ENCODE data around the gene BAZ1A. TPM values are rescaled to one million over a fixed set of nuclear protein-coding genes. Genes with fewer than 3 reads are reported as not detected.
"Not testable (repeated sequence)": the region's sequence is repeated elsewhere in the genome, so short reads cannot be mapped to it uniquely, and the experiment has no call there.

Gene BAZ1A
- polyA plus RNA-seq, 1 donor from 2014 or later: 20.6 TPM

- Mint-ChIP-seq H3K9me3 (peaks cover 0 to 2% (median 0%) of the 10 kb centered on the region in 3 donors), H3K36me3 (peaks cover 5% of the 10 kb centered on the region), H3K27ac (peak overlapping the region in 2 of 3 donors; percentile 17 to 76), H3K4me3 (no peak overlapping the region), H3K4me1 (peaks cover 11 to 26% (median 18%) of the 10 kb centered on the region in 3 donors), H3K27me3 (no peaks in the 10 kb centered on the region)
Observed at GRCh38 chr14:34826661-34827060, 48.5 kb downstream of the BAZ1A start.

GRCh38 chr14:34824826-34825225, 50.3 kb downstream of the BAZ1A start:
- no peaks in the 10 kb centered on the region for H3K27me3 Mint-ChIP-seq
- H3K9me3 Mint-ChIP-seq: peaks cover 0 to 2% (median 0%) of the 10 kb centered on the region in 3 donors
- H3K27ac Mint-ChIP-seq: no peak overlapping the region
- peaks cover 11% of the 10 kb centered on the region for H3K36me3 Mint-ChIP-seq
- H3K4me1 Mint-ChIP-seq: peaks cover 8 to 15% (median 14%) of the 10 kb centered on the region in 3 donors
- no peak overlapping the region for H3K4me3 Mint-ChIP-seq

DNA sequence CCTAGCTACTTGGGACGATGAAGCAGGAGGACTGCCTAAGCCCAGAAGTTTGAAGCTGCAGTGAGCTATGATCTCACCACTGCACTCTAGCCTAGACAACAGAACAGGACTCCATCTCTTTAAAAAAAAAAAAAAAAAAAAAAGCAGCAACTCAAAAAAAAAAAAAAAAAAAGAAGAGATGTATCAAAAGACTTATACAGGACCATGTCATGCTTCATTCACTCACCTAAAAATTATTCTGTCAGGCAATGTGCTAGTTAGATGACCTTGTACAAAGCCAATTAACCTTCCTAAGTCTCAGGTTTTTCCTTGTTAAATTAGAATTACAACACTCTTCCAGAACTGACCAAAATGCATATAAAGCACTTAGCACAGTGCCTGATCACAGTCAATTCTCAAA, 50.9 kb downstream of the BAZ1A start:
- Mint-ChIP-seq H3K4me1 (peaks cover 8 to 13% (median 9%) of the 10 kb centered on the region in 3 donors), H3K27ac (no peak overlapping the region), H3K4me3 (no peak overlapping the region), H3K27me3 (no peaks in the 10 kb centered on the region), H3K9me3 (peaks cover 0 to 2% (median 0%) of the 10 kb centered on the region in 3 donors), H3K36me3 (peaks cover 11% of the 10 kb centered on the region)

- peaks cover 3 to 7% (median 3%) of the 10 kb centered on the region in 3 donors for H3K4me1 Mint-ChIP-seq
- no peaks in the 10 kb centered on the region for H3K27me3 Mint-ChIP-seq
Observed at GRCh38 chr14:34817768-34818167, 57.4 kb downstream of the BAZ1A start.

DNA sequence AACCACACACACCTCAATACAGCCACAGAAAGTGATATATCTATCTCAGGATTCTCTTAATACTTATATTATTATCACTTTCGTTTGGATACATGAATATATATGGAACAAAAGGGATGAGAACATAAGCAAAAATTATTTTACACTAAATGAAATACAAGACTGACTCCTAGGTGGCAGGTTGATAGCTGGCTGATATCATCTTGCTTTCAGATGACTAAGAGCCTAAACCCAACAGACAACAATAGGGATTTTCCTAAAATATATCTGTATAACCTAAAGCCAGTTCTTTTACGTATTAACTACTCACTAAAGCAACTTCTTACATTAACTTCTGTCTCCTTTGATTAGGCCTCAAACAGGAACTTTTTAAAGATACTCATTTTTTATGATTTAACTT, 65.1 kb downstream of the BAZ1A start:
- Mint-ChIP-seq H3K9me3 (peaks cover 0 to 7% (median 4%) of the 10 kb centered on the region in 3 donors), H3K27me3 (no peaks in the 10 kb centered on the region), H3K27ac (no peak overlapping the region), H3K36me3 (peaks cover 17% of the 10 kb centered on the region), H3K4me1 (peaks cover 3 to 9% (median 8%) of the 10 kb centered on the region in 3 donors), H3K4me3 (no peak overlapping the region)

More at GRCh38 chr14:34817768-34818167, 57.4 kb downstream of the BAZ1A start:
- H3K27ac Mint-ChIP-seq: peak overlapping the region in 1 of 3 donors; percentile 63
- no peaks in the 10 kb centered on the region for H3K9me3 Mint-ChIP-seq
- peaks cover 8% of the 10 kb centered on the region for H3K36me3 Mint-ChIP-seq
- peak overlapping the region in 1 of 4 donors; percentile 9 for H3K4me3 Mint-ChIP-seq

DNA sequence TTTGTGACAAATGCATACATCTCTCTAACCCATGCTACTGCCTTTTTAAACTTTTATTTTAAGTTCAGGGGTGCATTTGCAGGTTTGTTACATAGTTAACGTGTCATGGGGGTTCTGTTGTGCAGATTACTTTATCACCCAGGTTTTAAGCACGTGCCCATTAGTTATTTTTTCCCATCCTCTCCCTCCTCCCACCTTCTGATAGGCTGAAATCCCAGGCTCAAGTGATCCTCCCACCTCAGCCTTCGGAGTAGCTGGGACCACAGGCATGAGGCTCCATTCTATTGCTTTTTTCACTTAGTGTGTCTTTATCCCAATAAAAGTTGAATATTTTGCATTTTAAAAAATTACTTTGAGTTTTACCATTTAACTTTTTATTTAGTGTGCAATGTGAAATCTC, 68.9 kb downstream of the BAZ1A start:
- no peak overlapping the region for H3K27ac Mint-ChIP-seq
- H3K36me3 Mint-ChIP-seq: peaks cover 26% of the 10 kb centered on the region
- H3K27me3 Mint-ChIP-seq: no peaks in the 10 kb centered on the region
- H3K9me3 Mint-ChIP-seq: peaks cover 0 to 9% (median 4%) of the 10 kb centered on the region in 3 donors
- peaks cover 0 to 1% (median 0%) of the 10 kb centered on the region in 3 donors for H3K4me1 Mint-ChIP-seq
- no peak overlapping the region for H3K4me3 Mint-ChIP-seq

GRCh38 chr14:34804933-34805332, 70.2 kb downstream of the BAZ1A start:
- Mint-ChIP-seq H3K27me3 (no peaks in the 10 kb centered on the region), H3K36me3 (peaks cover 32% of the 10 kb centered on the region), H3K27ac (no peak overlapping the region), H3K4me3 (no peak overlapping the region), H3K4me1 (peaks cover 0 to 5% (median 1%) of the 10 kb centered on the region in 3 donors), H3K9me3 (peaks cover 0 to 9% (median 4%) of the 10 kb centered on the region in 3 donors)

- peaks cover 24% of the 10 kb centered on the region for H3K36me3 Mint-ChIP-seq
- H3K27me3 Mint-ChIP-seq, H3K4me3 Mint-ChIP-seq, H3K4me1 Mint-ChIP-seq, H3K27ac Mint-ChIP-seq, H3K9me3 Mint-ChIP-seq: not testable (repeated sequence)
Observed at GRCh38 chr14:34798861-34799260, 76.3 kb downstream of the BAZ1A start.

DNA sequence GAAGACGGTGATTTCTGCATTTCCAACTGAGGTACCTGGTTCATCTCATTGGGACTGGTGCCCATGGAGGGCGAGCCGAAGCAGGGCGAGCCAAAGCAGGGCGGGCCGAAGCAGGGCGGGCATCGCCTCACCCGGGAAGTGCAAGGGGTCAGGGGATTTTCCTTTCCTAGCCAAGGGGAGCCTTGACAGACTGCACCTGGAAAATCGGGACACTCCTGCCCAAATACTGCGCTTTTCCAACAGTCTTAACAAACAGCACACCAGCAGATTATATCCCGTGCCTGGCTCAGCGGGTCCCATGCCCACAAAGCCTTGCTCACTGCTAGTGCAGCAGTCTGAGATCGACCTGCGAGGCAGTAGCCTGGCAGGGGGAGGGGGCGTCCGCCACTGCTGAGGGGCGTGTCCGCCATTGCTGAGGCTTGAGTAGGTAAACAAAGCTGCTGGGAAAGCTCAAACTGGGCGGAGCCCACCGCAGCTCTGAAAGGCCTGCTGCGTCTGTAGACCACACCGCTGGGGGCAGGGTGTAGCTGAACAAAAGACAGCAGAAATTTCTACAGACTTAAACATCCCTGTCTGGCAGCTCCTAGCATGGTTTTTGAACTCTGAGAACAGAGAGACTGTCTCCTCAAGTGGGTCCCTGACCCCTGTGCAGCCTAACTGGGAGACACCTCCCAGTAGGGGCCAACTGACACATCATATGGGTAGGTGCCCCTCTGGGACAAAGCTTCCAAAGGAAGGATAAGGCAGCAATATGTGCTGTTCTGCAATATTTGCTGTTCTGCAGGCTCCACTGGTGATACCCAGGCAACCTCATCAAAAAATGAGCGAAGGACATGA, 77.2 kb downstream of the BAZ1A start:
- Mint-ChIP-seq H3K27me3 (no peaks in the 10 kb centered on the region), H3K4me1 (peaks cover 0 to 5% (median 1%) of the 10 kb centered on the region in 3 donors), H3K4me3 (no peak overlapping the region), H3K36me3 (peaks cover 22% of the 10 kb centered on the region), H3K27ac (no peak overlapping the region), H3K9me3 (no peaks in the 10 kb centered on the region)

DNA sequence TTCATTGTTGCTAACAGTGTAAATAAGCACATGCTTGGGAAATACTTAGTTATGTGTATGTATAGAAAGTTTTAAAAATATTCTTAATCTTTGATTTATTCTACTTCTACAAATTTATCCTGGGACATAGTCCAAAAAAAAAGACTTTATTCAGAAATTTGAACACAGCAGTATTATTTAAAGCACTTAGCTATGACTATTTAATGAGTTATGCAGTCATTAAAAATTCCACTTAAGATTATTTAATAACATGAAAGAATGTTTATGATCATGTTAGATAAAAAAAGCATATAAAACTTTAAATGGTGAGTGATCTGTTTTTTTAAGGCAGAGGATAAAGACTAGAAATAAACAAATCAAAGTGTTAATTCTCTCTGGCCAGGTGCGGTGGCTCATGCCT, 78.3 kb downstream of the BAZ1A start:
- H3K27me3 Mint-ChIP-seq: no peaks in the 10 kb centered on the region
- H3K4me1 Mint-ChIP-seq: peaks cover 0 to 5% (median 0%) of the 10 kb centered on the region in 3 donors
- H3K27ac Mint-ChIP-seq: no peak overlapping the region
- H3K9me3 Mint-ChIP-seq: no peaks in the 10 kb centered on the region
- H3K4me3 Mint-ChIP-seq: no peak overlapping the region
- peaks cover 16% of the 10 kb centered on the region for H3K36me3 Mint-ChIP-seq

DNA sequence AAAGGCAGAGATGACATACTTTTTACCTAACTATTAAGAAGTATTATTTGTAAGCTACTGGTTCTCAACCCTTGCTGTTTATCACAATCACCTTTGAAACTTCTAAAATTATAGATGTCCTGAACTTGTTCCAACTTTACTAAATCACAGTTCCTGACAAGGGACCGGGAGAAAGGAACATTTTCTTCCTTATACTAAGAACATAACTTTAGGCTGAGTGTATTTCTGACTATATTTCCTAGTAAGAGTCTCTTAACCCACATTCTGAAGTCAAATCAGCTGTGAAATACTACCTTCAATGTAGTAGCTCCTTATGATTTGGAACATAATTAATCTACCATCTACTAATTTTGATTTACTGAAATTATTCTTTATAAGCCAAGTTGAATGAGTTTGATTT, 80.2 kb downstream of the BAZ1A start:
- no peaks in the 10 kb centered on the region for H3K9me3 Mint-ChIP-seq
- no peak overlapping the region for H3K4me3 Mint-ChIP-seq
- peaks cover 11% of the 10 kb centered on the region for H3K36me3 Mint-ChIP-seq
- H3K27me3 Mint-ChIP-seq: no peaks in the 10 kb centered on the region
- peaks cover 0 to 4% (median 0%) of the 10 kb centered on the region in 3 donors for H3K4me1 Mint-ChIP-seq
- H3K27ac Mint-ChIP-seq: peak overlapping the region in 1 of 3 donors; percentile 76

DNA sequence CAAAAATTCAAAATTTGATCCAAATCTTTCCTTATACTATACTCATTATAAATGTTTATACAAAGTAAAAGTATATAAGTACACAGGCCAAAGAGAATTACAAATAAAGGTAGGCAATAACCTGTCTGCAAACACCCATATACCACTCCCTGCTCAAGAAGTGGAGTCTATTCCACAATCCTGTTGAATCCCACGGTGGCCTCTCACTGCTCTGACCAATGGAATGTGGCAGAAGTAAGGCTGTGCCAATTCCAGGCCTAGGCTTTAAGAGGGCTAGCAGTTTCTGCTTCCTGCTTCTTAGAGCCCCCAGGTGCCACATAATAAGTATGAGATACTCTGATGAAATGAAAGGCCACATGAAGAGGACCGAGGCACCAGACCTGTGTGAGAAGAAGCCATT, 80.9 kb downstream of the BAZ1A start:
- Mint-ChIP-seq H3K27ac (peak overlapping the region in 1 of 3 donors; percentile 76), H3K9me3 (no peaks in the 10 kb centered on the region), H3K27me3 (no peaks in the 10 kb centered on the region), H3K4me3 (no peak overlapping the region), H3K36me3 (peaks cover 7% of the 10 kb centered on the region), H3K4me1 (peaks cover 0 to 4% (median 0%) of the 10 kb centered on the region in 3 donors)

DNA sequence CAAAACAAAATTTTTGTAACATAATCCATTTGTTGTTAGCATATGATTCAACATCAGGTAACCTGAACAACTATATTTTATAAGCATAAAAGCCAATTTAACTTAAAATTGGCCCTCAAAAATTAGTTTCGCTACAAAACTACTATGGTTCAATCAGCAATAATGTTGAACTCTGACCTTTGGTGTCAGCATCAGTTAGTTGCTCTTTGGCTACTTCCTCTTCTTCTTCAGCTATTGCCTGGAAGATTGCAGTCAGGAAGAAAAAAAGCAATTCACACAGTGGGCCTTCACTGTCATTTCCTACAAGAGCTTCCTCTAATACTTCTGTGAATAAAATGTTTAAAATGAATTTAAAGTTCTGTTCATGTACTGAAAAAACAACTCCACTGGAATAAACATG, 82.6 kb downstream of the BAZ1A start:
- Mint-ChIP-seq H3K4me1 (peaks cover 0 to 9% (median 0%) of the 10 kb centered on the region in 3 donors), H3K27ac (no peak overlapping the region), H3K4me3 (no peak overlapping the region), H3K27me3 (no peaks in the 10 kb centered on the region), H3K9me3 (no peaks in the 10 kb centered on the region), H3K36me3 (peaks cover 3% of the 10 kb centered on the region)

GRCh38 chr14:34785223-34786006, 89.7 kb downstream of the BAZ1A start:
- Mint-ChIP-seq H3K4me1 (peaks cover 11 to 19% (median 12%) of the 10 kb centered on the region in 3 donors), H3K4me3 (peak overlapping the region in 2 of 4 donors; percentile 21 to 70), H3K9me3 (no peaks in the 10 kb centered on the region), H3K36me3 (peaks cover 2% of the 10 kb centered on the region), H3K27me3 (no peaks in the 10 kb centered on the region), H3K27ac (no peak overlapping the region)

DNA sequence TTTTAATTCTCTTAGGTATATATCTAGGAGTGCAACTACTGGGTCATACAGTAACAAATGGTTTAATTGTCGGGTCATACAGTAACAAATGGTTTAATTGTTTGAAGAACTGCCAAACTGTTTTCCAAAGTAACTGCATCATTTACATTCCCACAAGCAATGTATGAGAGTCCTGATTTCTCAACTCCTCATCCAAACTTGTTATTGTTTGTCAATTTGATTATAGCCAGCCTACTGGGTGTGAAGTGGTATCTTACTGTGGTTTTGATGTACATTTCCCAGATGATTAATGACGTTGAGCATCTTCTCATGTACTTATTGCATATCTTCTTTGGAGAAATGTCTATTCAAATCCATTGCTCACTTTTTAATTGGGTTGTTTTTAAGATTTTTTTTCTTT, 93.1 kb downstream of the BAZ1A start:
- no peak overlapping the region for H3K4me3 Mint-ChIP-seq
- H3K27ac Mint-ChIP-seq: no peak overlapping the region
- no peaks in the 10 kb centered on the region for H3K9me3 Mint-ChIP-seq
- H3K36me3 Mint-ChIP-seq: peaks cover 3% of the 10 kb centered on the region
- H3K27me3 Mint-ChIP-seq: no peaks in the 10 kb centered on the region
- H3K4me1 Mint-ChIP-seq: peaks cover 11 to 15% (median 12%) of the 10 kb centered on the region in 3 donors
